Ascending aorta (tissue), 2 donors: ENCODE results near the gene MORN5. TPM values are rescaled to one million over a fixed set of nuclear protein-coding genes. Genes with fewer than 3 reads are reported as not detected.

Source experiments
- DNase-seq, 2 donors: peaks; one replicate each; pipeline ENCODE4 v3.0.0-alpha.2; 2019; ENCODE audit warnings: low spot score in 2 of 2
- H3K27ac ChIP-seq, 2 donors: fragments of 200-600 bp; sonication (generic); one replicate each; pipeline ENCODE4 v1.5.1; 2016 to 2017; ENCODE audit warnings: mild to moderate bottlenecking in 1 of 2
- H3K27me3 ChIP-seq: fragments of 200-600 bp; sonication (generic); one replicate; pipeline ENCODE4 v1.5.1; 2017
- H3K36me3 ChIP-seq, 2 donors: fragments of 200-600 bp; sonication (generic); one replicate each; pipeline ENCODE4 v1.5.1; 2016
- H3K4me1 ChIP-seq, 2 donors: fragments of 200-600 bp; sonication (generic); one replicate each; pipeline ENCODE4 v1.5.1; 2016 to 2017; ENCODE audit warnings: mild to moderate bottlenecking in 1 of 2
- H3K4me3 ChIP-seq, 2 donors: fragments of 200-600 bp; sonication (generic); one replicate each; pipeline ENCODE4 v1.5.1; 2016 to 2017; ENCODE audit warnings: mild to moderate bottlenecking in 1 of 2
- H3K9me3 ChIP-seq, 2 donors: fragments of 200-600 bp; sonication (generic); one replicate each; pipeline ENCODE4 v1.5.1; 2016
- CTCF ChIP-seq, 3 experiments: fragments of 200-600 bp in 2 of 3; fragments of 450-650 bp in 1 of 3; sonication (generic) in 2 of 3; IDR thresholded peaks; one replicate each; pipeline ENCODE4 v1.5.1; 2016 to 2019; ENCODE audit warnings: antibody characterized with exemption in 3 of 3, mild to moderate bottlenecking in 1 of 3, moderate library complexity in 1 of 3
- intact Hi-C: fragments of 100-400 bp; cut with DNase I; formaldehyde crosslinking; loops from one replicate; pipeline ENCODE4 v1.15.1; 2023
- total RNA-seq: library from RNA; depleted of rRNA; stranded (reverse); fragments of >200 nt; gene quantifications from one replicate; pipeline ENCODE4 v1.1.0, GENCODE V29; 2016

MORN5 gene
- total RNA-seq, 1 donor from 2014 or later = not detected

DNA sequence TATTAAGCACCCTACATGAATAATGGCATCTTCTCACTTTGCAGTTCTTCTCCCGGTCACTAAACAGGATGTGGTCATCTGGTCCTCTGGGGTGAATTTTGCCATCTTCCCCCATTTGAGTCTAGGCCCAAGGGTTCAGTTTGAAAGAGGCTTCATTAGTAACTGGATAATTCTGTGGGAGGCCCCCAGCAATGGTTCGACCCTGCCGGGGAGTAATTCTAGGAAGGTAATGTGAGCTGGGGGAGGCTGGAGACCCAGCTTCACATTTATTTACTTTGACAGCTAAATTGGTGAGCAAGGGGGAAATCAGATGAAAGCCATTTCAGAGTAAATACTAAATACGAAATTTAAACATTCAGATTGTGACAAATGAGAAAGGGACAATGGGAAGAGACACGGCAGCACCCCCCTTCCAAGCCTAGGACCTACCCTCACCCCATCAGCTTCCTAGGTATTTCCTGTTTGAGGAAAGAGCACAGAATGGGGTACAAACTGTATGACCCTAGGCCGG is 73.1 kb downstream of the MORN5 start:
- H3K27me3 ChIP-seq = no peaks in the 10 kb centered on the region
- no peak for DNase-seq
- no peak for TF ChIP-seq CTCF (IDR thresholded peaks at IDR 0.05)
- peaks cover 3 to 6% of the 10 kb centered on the region in 2 donors for H3K4me1 ChIP-seq
- intact Hi-C loops = no loop called here
- H3K9me3 ChIP-seq = no peaks in the 10 kb centered on the region
- no peaks in the 10 kb centered on the region for H3K36me3 ChIP-seq
- H3K27ac ChIP-seq = no peak overlapping the region
- H3K4me3 ChIP-seq = no peak overlapping the region

GRCh38 chr9:122234022-122234748 is 74.5 kb downstream of the MORN5 start:
- no peak for DNase-seq
- no peak for TF ChIP-seq CTCF (IDR thresholded peaks at IDR 0.05)
- intact Hi-C loops = no loop called here

GRCh38 chr9:122236681-122237080 is 77.0 kb downstream of the MORN5 start:
- no peaks in the 10 kb centered on the region for H3K9me3 ChIP-seq
- no peak overlapping the region for H3K4me3 ChIP-seq
- TF ChIP-seq CTCF (IDR thresholded peaks at IDR 0.05) = no peak
- H3K4me1 ChIP-seq = no peaks in the 10 kb centered on the region
- no peak for DNase-seq
- peaks cover 13 to 25% of the 10 kb centered on the region in 2 donors for H3K36me3 ChIP-seq
- H3K27ac ChIP-seq = no peak overlapping the region
- no peaks in the 10 kb centered on the region for H3K27me3 ChIP-seq
- intact Hi-C loops = no loop called here

More at GRCh38 chr9:122234022-122234748, 74.5 kb downstream of the MORN5 start:
- no peaks in the 10 kb centered on the region for H3K27me3 ChIP-seq
- H3K27ac ChIP-seq = no peak overlapping the region
- H3K4me1 ChIP-seq = no peaks in the 10 kb centered on the region
- H3K36me3 ChIP-seq = peaks cover 0 to 6% of the 10 kb centered on the region in 2 donors
- no peaks in the 10 kb centered on the region for H3K9me3 ChIP-seq
- H3K4me3 ChIP-seq = no peak overlapping the region

DNA sequence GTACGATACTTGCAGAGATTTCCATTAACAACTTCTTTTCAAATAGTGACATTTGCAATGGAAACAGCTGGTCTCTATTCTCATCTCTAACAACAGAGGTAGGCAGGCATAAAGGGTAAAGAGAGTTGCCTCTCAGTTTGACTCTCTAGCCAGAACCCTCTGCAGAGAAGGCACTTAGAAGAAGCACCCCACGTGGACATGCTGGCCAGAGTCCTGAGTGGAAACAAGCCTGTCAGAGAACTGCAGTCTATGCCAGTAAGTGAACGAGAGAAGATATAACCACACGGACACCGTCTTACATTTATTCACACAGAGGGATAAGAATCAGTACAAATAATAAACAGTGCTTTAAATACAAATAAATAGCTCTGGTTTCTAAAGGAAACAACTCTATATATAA is 80.0 kb downstream of the MORN5 start:
- no peak overlapping the region for H3K4me3 ChIP-seq
- peaks cover 43 to 55% of the 10 kb centered on the region in 2 donors for H3K36me3 ChIP-seq
- H3K27me3 ChIP-seq = no peaks in the 10 kb centered on the region
- H3K27ac ChIP-seq = no peak overlapping the region
- H3K4me1 ChIP-seq = no peaks in the 10 kb centered on the region
- intact Hi-C loops = no loop called here
- H3K9me3 ChIP-seq = no peaks in the 10 kb centered on the region
- no peak for TF ChIP-seq CTCF (IDR thresholded peaks at IDR 0.05)
- DNase-seq = no peak

DNA sequence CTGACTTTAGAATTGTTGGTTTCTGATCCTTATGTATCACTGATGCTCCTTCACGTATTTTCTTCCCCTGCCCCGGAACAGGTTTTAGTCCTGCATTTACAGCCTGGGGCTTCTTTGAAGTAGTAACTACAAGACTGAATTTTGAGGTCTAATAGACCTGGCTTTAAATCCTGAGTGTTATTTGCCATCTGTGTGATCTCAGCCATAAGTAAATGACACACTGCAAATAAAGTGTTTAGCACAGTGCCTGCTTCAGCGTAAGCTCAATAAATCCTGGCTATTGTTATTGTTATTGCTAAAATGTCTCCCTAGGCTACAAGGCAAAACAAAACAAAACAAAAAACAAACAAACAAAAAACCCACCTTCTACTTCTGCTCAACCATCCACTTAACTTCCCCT is 84.6 kb downstream of the MORN5 start:
- no peaks in the 10 kb centered on the region for H3K9me3 ChIP-seq
- H3K27me3 ChIP-seq = no peaks in the 10 kb centered on the region
- H3K36me3 ChIP-seq = peaks cover 76 to 94% of the 10 kb centered on the region in 2 donors
- intact Hi-C loops = no loop called here
- H3K27ac ChIP-seq = no peak overlapping the region
- H3K4me1 ChIP-seq = no peaks in the 10 kb centered on the region
- no peak for DNase-seq
- TF ChIP-seq CTCF (IDR thresholded peaks at IDR 0.05) = no peak
- H3K4me3 ChIP-seq = no peak overlapping the region
